ENCODE results near the gene TMEM98.
A peak's percentile ranks its signal among the peaks of the same experiment; 100 is the strongest.
"Not testable (repeated sequence)": the region's sequence is repeated elsewhere in the genome, so short reads cannot be mapped to it uniquely, and the experiment has no call there.

TMEM98 gene

DNA sequence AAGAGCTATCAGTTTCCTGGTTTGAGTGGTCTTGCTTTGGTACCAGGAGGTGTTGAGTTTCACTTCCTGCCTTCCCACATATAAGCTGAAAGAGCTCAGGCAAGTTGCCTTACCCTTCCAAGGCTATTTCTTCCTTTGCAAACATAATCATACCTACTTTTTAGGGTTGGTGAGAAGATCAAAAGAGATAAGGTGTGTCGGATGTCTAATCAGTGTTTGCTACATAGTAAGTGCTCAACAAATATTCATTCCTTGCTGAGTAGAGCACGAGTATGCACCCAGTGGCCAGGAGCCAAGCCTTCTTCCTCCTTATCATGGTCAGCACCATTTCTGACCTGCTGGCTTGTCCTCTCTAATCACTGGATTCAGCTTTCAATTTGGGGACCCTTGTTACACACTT lies 12.7 kb upstream of the TMEM98 start:
- no peak for DNase-seq

DNA sequence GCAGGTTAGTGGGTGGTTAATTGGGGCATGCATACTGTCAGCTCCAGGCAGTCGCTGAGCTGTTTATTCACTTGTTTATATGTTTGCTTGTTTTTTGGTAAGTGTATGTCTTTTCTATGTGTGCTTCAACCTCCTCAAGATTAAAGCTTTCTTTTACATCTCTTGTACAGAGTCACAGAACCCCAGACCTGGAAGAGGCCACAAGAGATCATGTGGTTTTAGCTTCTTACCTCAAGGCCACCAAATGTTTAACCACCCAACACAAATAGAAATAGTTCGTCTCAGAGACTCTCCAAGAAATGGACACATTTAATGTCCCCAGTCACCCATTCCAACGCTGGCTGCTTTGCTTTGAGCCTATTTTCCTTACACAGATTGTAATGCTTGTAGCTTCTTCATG lies 11.8 kb upstream of the TMEM98 start:
- DNase-seq: no peak

DNA sequence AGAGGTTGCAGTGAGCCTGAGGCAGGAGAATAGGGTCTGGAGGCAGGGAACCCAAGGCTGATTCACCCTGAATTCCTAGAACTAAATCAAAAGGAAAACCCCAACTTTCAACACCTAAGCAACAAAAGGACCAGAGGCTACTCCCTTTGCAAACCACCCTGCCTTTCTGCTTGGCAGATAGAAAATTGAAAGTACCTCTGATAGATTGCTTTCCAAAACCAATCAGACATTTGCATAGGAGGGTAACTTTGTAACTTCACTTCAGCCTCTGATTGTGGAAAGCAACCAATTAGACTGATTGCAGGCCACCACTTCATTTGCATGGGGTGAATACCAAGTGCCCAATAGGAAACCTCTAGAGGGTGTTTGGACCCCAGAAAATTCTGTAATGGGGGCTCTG lies 10.9 kb upstream of the TMEM98 start:
- DNase-seq: no peak

DNA sequence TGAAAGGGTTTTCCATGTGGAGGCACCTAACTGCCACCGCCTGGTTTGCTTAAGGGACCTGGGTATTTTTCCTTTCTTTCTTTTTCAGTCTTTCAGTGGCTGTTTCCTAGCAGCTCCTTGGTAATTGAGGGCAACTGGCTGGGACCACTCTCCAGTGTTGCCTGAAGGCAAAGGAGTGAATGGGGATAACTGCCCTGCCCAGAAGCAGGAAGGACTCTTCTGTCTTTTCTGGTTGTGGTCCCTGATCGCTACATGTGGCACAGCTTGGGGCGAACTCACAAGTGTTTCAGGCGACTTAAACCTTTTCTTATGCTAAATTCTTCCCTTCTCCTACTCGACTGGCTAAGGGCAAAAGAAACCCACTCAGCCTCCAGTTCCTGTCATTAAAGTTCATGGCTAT lies 10.1 kb upstream of the TMEM98 start:
- DNase-seq: no peak

DNA sequence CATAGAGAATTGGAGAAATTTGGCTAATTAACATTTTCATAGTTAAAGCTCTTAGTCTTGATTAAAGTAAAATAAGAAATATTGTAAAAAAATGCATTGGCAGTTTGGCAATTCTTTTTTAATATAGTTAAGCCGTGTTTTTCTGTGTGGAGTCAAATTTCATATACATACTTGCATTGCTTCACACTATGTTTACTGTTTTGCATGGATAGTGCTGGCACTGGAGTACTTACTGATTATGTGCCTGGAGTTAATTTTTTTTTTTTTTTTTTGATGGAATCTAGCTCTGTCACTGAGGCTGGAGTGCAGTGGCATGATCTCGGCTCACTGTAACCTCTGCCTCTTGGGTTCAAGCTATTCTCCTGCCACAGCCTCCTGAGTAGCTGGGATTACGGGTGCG lies 8.1 kb upstream of the TMEM98 start:
- not testable (repeated sequence) for DNase-seq

DNA sequence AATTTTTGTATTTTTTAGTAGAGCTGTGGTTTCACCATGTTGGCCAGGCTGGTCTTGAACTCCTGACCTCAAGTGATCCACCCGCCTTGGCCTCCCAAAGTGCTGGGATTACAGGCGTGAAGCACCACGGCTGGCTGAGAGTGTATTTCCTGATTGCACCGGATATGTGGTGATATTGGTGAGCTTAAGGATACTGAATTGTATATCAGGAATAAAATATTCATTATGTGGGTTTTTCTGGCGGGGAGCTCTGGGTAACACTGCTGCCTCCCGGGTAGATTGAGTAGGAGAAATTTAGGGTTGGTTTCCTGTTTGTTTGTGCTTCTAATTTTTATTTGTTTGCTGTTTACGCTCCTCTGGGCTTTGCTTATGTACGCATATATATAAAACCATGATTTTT lies 7.7 kb upstream of the TMEM98 start:
- no peak for DNase-seq

DNA sequence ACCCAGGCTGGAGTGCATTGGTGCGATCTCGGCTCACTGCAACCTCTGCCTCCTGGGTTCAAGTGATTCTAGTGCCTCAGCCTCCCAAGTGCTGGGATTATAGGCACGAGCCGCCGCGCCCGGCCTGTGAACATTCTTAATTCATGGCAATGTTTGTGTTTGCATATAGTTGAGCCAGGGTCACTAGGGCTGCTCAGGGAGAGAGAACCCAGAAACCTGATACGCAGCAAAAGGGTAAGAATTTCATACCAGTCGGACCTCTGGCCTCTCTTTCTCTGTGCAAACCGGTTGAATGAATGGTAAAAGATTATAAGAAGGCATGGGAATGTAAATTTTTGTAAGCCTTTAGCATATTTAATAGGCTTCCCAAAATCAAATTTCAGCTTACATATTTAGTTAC lies 6.9 kb upstream of the TMEM98 start:
- DNase-seq: no peak

DNA sequence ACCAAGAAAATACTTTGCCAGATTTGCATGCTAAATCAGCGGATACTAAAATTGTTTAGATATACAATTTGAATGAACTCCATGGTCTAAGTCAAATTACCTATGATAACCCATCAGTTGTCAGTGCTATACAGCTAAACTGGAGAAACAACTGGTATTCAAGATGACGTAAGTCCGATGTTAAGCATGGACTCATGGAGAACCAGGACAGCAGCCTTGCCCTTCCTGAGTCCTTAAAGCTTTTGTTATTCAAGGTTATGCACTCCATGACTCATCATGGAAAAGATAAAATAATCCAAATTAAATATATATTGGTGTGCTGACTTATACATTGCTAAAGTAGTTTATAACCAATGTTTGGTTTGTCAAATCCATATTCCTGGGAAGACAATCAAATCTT lies 4.0 kb upstream of the TMEM98 start:
- not testable (repeated sequence) for DNase-seq

DNA sequence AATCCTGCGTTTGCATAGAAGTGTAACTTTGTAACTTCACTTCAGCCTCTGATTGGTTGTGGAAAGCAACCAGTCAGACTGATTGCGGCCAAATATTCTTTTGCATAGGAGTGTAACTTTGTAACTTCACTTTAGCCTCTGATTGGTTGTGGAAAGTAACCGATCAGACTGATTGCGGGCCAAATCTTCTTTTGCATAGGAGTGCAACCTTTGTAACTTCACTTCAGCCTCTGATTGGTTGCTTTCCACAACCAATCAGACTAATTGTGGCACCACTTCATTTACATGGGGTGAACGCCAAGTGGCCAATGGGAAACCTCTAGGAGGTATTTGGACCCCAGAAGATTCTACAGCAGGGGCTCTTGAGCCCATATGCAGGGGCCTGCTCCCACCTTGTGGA lies 1.8 kb upstream of the TMEM98 start:
- DNase-seq: no peak

DNA sequence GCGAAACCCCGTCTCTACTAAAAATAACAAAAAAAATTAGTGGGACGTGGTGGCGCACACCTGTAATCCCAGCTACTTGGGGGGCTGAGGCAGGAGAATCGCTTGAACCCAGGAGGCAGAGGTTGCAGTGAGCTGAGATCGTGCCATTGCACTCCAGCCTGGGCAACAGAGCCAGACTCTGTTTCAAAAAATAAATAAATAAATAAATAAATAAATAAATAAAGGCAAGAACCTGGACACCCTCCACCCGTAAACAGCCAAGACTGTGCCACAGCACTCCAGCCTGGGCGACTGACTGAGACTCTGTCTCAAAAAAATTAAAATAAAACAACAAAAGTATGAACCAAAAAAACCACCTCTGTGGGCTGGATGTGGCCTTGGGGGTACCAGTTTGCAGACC lies 1.2 kb upstream of the TMEM98 start:
- not testable (repeated sequence) for DNase-seq

DNA sequence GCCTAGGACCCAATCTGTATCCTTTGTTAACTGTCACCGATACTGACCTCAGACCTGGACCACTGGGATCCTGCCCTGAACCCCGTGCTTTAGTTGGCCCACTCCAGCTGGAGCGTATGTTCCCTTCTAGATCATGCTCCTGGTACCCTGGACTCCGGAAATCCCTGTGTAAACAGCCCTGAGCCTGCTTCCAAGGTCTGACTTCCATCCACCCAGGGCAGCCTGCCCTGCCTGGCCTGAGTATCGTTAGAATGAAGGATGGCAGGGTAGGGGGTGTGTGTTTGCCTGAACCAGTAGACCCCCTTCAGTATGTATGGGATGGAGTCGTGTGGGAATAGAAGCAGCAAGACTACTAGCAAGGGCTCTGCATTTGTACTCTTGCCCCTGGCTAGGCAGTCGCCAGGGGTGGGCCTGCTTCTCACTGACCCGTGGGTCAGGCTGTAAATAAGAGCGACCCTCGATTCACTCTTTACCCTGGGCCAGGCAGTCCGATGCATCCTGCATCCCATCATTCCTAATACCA lies 691 bp upstream of the TMEM98 start:
- DNase-seq: no peak

DNA sequence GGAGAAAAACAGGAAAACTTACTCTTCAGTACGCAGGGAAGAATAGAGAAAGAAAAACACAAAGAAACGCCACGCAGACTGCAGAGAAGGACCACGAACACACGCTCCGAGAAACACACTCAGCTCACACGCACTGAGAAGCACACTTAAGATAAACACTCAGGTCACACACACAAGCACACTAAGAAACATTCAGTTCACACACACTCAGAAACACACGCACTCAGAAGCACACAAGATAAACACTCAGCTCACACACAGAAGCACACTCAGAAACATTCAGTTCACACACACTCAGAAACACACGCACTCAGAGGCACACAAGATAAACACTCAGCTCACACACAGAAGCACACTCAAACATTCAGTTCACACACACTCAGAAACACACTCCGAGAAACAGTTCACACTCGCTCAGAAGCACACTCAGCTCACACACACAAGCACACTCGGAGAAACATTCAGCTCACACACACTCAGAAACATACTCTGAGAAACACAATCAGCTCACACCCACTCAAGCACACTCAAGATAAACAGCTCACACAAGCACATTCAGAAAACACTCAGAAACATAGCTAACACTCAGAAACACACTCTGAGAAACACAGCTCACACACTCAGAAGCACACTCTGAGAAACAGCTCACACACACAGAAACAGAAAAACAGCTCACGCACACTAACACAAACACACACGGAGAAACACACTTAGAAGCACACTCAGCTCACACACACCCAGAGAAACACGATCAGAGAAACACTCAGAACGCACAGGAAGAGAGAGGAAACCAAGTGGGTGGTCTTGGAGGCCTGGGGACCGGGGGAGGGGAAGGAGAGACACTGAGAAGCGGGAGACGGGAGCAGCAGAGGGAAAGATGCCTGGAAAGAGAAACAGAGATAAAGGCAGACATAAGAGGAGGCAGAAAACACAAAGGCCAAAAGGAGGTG lies 908 bp downstream of the TMEM98 start:
- DNase-seq: peak; percentile 8

DNA sequence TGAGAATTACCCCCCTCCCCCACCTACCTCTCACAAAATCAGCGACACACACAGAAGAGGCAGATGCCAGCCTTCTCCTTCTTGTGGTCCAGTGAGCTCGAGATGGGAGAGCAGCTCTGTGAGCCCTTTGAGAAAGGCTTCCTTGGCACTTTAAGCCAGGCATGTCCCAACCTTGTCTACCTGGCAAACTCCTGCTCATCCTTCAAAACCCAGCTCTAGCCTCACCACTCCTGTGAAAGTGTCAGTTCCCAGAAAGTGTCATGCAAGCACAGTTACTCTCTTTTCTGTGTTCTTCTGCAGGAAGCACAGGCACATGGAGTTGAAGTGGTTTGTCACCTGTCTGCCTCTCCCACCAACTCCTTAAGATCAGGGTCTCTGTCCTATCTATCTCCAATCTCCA lies 1.6 kb downstream of the TMEM98 start:
- DNase-seq: no peak

DNA sequence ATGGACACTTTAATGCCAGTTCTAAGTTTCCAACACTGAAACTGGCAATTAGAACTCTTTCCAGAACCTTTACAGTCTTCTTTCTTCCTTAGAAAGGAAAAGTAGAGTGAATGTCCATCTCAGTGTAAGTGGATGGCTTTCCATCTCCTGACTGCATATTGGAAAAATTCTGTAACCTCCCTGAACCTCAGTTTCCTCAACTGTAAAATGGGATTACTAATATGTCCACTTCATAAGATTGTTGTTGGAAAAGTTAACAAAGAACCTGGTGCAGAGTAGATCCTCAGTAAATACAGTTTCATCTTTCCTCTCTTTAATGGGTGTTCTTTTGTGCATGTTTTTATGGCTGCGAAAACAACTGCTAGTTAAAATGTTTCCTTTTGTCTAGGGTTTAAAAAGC lies 2.6 kb downstream of the TMEM98 start:
- no peak for DNase-seq

DNA sequence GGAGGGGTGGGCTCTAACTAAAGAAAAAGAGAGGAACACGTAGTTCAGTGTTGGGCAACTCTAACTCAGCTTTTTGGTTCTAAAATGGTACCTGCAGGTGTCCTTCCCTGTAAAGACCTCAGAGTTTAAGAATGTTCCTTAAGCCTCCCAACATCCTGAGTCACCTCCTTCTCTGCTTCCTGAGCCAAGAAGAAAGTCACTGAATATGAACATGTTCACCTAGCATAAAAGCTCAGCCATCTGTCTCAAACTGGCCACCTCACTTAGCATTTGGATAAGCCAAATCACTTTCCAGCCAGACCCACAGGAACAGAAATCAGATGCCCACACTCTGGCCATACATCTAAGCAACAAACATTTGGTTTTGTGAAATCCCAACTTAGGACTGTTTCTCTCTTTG lies 3.7 kb downstream of the TMEM98 start:
- DNase-seq: peak; percentile 45

DNA sequence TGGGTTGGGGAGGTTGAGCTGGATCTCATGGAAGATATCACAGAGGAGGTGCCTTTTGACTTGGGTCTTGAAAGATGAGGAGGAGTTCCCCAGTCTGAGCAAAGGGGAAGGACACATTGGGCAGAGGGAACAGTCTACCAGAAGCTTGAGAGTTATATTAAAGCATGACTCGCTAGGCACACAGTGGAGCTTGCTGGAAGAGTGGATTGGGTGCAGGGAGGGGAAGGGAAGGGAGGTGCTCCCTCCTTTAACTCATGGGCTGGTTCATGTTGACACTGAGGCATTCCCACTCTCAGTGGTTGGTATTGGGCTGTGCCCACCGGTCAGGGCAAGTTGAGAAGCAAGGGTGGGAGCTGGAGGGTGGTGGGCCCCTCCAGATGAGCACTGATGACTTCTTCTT lies 5.9 kb downstream of the TMEM98 start:
- no peak for DNase-seq

DNA sequence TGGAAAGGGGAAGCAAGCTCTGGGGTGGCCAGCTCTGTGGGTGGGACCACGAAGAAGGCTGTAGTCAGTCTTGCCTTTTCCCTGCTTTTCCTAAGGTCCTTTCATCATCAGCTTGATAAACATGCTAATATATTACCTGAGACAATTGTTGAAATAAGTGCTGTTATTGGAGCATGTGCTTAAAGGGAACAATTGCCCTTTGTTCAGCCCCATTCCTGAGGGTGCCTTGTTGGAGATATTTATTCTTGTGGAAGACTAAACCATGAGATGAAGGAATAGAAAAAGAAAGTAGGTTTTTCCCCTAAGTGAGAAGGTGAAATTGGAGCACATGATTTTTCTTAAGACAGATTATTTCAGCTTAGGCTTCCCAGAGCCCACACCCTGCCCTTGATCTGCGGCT lies 7.8 kb downstream of the TMEM98 start:
- no peak for DNase-seq

DNA sequence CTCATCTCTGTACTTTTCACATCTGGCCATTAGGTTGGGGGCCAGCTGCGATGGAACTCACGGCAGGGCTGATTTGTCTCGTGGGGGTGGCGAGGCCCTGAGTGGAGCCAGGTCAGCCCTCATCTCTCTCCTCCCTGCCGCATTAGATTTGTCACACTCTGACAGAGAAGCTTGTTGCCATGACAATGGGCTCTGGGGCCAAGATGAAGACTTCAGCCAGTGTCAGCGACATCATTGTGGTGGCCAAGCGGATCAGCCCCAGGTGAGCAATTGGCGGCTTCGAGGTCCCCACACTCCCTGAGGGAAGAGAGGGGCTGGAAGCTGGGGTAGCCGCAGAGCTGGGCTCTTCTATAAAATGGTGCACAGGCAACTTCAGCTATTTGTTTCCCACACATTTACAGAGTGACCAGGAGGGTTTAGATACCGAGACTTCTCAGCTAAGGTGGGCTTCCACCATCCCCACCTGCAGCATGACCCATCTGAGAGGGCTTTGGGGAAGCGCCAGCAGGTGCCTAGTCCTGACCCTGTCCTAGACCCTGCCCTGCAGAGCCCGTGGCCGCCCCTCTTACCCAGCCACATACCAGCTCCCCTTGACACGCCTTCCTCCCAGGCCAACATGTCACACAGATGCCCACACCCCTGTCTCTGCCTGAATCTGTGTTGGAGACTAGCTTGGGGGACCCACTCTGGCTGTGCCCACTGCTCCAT lies 8.4 kb downstream of the TMEM98 start:
- no peak for DNase-seq

DNA sequence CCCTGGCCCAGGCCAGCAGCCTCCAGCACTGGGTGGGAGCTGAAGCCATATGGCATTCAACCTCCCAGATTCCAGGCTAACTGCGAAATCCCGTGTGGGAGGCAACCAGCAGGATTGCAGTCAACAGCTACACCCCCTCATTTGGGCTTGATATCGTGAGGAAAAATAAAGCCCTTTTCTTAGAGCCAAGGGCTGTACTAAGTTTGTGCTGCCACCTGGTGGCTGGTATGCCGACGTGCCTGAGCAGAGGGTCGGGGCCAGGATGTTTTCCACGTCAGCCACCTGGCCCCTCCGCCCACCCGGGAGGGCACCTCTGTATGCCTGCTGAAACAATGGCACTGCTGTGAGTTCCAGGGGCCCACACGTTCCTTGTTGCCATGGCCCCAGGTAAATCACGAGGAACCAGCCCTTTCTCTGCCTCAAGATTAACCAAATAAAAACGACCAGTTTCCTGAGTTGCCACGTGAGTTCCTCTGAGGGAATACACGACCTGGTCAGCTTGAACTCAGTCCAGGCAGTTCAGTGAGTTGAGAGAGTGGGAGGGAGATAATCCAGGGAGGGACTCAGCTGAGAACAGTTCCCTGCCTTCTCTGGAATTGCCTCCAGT lies 9.0 kb downstream of the TMEM98 start:
- DNase-seq: peak; percentile 40

DNA sequence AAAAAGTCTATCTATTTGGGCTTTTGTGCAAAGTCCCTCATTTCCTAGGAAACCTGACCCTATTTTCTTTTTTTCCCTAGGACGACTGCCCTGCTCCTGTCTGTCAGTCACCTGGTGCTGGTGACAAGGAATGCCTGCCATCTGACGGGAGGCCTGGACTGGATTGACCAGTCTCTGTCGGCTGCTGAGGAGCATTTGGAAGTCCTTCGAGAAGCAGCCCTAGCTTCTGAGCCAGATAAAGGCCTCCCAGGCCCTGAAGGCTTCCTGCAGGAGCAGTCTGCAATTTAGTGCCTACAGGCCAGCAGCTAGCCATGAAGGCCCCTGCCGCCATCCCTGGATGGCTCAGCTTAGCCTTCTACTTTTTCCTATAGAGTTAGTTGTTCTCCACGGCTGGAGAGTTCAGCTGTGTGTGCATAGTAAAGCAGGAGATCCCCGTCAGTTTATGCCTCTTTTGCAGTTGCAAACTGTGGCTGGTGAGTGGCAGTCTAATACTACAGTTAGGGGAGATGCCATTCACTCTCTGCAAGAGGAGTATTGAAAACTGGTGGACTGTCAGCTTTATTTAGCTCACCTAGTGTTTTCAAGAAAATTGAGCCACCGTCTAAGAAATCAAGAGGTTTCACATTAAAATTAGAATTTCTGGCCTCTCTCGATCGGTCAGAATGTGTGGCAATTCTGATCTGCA lies 12.9 kb downstream of the TMEM98 start:
- no peak for DNase-seq

DNA sequence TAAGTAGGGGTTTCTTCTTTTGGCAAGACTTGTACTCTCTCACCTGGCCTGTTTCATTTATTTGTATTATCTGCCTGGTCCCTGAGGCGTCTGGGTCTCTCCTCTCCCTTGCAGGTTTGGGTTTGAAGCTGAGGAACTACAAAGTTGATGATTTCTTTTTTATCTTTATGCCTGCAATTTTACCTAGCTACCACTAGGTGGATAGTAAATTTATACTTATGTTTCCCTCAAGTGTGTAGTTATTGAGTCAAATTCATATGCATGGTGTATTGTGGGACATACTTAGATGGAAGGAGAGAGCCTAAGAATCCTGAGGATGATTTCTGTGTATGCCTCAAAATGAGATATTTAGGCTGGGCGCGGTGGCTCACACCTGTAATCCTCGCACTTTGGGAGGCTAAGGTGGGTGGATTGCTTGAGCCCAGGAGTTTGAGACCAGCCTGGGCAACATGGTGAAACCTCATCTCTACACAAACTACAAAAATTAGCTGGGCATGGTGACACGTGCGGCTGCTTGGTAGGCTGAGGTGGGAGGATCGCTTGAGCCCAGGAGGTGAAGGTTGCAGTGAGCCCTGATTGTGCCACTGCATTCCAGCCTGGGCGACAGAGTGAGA lies 13.6 kb downstream of the TMEM98 start:
- no peak for DNase-seq

DNA sequence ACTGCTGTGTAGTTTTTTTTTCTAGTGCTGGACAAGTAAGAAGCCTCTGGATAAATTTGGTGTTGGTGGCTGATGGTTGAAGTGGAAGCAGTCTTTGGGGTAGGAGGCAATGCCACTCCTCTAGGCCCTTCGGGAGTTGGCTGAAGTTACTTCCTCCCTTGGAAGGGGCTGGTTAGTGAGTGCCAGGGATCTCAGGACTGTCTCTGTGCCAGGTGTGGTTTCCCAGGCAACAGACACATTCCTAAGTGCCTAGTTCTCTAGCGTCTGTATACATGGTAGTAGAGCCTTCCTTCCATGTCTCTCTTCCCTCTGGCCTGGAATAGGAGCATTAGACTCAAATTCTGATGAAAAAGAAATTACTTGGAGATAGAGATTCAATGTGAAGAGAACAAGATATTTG lies 15.3 kb downstream of the TMEM98 start:
- DNase-seq: peak; percentile 5

Measured in kidney glomerular epithelial cell (primary cell).